HG02885 (cell line): Measurements from ENCODE around the gene C1QTNF1.
"Not testable (repeated sequence)": the region's sequence is repeated elsewhere in the genome, so short reads cannot be mapped to it uniquely, and the experiment has no call there.

Experiments used
- ATAC-seq: cut with Tn5 transposase; IDR thresholded peaks from one replicate; pipeline ENCODE4 v1.9.1; 2021; ENCODE audit warnings: mild to moderate bottlenecking; ENCODE audit not compliant: unreplicated experiment, poor library complexity

Gene C1QTNF1

DNA sequence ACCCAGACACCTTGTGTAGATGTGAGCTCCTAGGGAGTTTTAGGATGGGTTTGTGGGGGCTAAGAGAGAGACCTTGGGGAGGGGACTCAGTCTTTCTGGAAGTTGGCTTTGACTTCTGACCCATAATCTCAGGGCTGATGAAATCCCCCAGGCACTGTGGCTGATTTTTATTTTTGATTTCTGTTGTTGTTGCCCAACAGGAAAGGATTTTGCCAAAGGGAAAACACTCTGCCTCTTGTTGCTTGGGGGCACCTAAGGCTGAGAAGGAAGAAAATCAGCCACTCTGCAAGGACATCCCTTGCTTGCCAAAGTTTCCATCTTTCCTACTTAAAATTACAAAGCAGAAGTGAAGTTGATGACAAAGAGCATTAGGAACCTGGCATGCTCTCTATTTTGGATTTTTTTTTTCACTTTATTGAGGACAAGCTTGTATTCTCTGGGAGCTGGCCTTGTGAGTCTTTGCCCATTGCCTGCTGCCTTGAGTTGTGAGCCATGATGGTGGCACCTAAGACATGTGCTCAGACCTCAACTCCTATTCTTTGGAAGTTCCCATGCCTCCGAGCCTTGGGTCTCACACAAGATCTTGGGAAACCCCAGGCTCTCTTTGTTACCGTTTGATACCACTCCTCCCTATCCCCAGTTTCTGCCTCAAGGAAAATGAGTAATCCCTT lies 3.2 kb upstream of the C1QTNF1 start:
- ATAC-seq, result no peak

DNA sequence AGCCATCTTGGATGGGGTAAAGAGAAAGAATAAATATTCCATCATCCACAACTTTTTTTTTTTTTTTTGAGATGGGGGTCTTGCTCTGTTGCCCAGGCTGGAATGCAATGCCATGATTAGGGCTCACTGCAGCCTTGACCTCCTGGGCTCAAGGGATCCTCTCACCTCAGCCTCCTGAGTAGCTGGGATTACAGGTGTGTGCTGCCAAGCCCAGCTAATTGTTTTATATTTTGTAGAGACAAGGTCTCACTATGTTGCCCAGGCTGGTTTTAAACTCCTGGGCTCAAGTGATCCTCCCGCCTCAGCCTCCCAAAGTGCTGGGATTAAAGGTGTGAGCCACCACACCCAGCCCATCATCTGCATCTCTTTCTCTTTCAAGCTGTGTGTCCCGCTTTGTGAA lies 2.0 kb upstream of the C1QTNF1 start:
- ATAC-seq, result not testable (repeated sequence)

DNA sequence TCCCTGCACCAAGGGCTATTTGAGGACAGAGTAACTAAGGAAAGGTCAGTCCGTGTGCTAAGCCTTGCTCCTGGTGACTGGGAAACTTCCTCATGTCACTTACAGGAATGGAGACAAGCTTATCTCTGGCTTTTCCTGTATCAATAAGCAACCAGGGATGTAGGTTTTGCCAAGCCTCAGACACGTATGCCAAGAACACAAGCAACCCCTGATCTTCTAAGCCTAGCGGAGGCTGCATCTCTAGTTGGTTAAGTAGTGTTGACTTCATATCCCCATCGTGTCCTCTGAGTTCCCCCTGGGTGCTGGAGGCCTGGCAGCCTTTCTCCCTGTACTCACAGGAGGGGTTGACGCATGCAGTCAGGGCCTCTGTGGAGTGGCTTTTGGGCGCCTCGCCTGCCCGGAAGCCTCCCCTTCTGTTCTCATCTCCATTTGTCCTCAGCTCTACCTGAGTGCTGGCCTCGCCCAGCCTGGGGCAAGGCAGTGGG lies 1.4 kb upstream of the C1QTNF1 start:
- ATAC-seq, result no peak

DNA sequence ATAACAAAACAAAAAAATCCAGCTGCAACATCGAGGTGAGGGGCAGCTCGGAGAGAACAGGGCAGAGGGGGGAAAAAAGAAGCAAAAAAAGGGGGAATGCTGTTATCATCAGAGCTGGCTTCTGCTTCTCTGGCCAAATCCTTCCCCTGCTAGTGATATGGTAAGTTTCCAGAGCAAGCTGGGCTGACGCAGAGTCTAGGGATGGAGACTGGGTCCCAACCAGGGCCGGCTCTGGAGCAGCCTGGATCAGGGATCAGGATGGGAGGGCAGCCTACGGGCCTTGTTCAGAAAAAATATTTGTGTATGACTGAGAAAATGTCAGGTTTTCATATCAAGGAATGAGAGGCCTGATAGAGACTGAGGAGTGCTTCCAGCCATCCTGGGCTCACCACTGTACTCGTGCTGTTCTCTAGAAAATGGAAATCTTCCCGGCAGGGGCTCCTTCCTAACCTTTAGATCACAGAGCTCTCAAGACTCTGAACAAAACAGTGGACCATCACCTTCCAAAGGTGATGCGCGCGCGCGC lies 726 bp upstream of the C1QTNF1 start:
- no peak for ATAC-seq

DNA sequence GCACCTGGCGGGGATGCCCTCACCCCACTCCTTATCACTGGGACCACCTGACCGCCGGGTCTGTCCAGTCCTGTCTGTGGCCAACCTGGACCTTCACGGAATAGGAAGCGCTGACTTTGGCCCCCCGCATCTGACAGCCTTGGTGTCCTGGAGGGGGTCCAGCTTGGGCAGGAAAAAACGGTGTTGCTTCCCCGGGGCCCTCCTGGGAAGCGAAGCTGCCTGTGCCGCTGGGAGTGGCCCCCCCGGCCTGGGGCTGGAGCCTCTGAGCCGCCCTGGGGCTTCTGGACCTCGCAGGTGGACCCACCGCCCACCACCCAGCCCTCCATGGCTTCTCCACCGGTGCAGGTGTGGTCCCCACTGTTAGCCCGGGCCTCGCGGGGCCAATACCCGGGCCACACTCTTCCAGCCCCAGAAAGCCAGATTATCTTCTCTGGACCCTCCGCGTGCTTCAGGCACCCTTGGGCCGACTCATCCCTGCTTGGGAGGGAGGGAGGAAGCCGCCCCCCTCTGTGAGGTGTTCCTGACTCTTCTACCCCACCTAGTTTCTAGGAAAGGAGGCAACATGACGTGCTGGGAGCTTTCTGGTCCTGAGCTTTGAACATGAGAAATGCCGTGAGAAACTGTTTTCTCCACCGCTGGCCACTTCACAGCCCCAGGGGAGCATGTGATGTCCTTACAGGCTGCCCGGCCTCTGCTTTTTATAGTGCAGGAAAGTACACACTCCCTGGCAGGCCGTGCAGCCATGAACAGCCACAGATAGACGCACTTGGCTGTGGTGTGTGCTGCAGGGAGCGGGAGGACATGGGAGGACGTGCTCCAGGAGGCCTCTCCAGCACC lies 1.1 kb downstream of the C1QTNF1 start:
- no peak for ATAC-seq

DNA sequence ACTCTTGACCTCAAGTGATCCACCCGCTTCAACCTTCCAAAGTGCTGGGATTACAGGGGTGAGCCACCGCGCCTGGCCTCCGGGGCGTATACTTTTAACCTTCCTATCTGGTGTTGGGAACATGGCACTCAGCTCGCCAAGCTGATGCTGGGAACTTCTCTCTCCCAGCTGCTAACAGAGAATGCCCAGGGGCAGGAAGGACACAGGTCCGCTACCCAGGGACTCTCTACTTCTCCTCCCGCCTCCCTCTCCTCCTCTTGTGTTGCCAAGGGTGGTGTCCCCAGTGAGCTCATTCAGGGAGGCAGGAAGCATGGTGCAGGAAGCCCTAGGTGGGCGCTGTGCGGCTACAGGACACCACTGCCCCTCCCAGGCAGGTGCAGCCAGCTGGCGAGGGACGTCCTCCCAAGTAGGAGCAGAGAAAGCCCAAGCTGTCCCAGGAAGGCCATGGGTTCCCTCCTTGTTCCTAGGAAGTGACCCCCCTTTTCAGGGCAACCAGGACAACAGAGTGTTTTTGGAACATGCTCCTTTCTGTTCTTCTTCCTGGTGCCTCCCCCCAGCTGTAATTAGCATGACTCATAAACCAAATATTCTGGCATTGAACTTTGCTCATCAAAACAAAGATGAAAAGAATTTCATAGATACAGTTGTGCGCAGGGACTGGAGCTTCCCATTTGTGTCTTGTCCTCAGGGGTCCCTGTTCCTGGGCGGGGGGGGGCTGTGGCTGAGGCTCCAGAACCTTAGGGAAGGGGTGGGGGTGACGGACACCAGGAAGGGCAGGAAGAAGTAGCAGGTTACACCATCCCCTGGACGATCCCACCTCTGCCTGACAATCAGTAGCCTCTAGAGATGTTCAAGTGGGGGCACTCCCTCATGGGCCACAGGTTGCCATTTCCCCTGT lies 2.7 kb downstream of the C1QTNF1 start:
- no peak for ATAC-seq

DNA sequence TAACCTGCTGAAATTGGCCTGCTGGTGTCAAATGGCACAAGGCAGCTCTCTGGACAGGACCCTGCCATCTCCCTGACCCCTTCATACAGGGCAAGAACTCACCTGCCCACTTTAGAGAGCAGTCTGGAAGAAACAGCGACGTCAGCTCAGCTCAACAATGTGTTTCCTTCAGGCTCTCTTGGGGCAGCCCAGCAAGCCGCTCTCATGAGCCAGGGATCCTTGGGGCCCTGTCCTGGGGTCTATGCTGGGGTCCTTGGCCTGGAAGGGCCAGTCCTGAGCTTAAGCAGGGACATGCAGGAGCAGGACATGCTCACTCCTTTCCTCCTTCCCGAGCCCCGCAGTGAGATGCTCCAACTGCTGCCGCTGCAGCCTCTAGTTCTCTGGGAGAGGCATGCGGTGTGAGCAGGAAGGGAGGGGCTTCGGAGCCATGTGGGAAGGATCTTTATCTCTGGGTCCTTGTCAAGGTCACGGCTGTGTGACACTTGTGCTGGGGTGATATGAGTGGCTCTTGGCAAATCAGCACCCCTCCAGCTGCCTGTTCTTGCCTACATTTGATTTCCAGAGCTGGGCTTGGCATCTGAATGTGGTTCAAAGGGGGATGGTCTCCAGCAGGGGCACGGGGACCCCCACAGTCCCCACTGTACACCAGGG lies 3.4 kb downstream of the C1QTNF1 start:
- no peak for ATAC-seq

DNA sequence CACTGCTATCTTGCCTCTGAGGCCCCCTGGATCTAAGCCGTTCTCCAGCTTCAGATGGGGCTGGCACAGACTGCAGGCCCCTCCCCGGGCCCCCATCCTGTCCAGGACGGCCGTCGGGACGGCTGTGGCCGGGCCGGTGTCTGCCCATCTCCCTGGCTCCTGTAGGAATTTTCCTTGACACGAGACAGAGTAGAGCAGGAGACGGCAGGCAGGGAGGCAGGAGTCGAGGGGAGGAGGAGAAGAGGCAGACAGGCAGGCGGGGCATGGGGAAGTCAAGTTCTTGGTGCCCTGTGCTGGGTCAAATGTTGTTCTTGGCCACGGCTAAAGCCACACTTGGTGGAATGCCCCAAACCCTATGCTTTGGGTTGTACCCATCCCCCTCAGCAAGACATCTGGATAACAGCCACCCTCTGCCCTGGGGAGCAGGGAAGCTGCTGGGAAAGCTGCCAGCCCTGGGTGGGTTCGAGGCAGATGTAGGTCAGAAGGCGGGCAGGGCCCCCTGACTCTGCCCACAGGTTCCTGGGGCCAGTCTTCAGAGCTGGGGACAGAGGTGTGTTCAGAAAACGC lies 4.0 kb downstream of the C1QTNF1 start:
- ATAC-seq, result no peak

DNA sequence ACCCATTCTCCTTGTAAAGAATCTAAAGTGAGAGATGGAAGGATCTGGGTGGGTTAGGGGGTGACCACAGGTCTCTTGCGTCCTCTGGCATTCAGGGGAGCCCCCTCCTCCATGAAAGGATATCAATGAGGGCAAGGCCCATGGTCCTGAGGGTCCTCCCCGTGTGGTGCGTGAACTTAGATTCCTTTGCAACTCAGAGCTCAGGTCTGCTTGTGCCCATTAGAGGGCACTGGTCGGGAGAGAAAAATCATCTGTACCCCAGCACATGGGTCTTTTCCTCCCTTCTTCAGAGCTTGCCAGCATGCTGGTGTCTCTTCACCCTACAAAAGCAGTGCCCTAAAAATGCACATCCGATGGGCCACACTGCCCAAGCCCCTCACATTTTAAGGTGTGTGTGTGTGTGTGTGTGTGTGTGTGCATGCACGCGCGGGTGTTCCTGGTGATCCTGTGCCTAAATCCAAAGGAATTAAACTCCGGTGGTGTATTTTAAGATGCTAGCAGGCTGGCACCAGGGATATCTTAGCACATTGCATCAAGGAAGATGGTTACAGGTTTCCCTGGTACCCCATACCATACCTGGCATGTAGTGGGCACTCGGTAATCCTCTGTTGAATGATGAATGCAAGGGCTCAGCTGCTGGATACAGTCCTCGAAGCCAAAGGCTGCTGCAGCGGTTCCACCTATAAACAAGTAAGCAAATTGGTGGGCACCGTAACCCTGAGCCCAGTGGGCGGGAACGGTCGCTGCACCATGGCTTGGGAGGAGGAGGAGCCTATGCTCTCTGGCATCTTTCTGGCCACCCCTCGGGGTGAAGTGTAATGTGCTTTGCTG lies 4.7 kb downstream of the C1QTNF1 start:
- no peak for ATAC-seq

DNA sequence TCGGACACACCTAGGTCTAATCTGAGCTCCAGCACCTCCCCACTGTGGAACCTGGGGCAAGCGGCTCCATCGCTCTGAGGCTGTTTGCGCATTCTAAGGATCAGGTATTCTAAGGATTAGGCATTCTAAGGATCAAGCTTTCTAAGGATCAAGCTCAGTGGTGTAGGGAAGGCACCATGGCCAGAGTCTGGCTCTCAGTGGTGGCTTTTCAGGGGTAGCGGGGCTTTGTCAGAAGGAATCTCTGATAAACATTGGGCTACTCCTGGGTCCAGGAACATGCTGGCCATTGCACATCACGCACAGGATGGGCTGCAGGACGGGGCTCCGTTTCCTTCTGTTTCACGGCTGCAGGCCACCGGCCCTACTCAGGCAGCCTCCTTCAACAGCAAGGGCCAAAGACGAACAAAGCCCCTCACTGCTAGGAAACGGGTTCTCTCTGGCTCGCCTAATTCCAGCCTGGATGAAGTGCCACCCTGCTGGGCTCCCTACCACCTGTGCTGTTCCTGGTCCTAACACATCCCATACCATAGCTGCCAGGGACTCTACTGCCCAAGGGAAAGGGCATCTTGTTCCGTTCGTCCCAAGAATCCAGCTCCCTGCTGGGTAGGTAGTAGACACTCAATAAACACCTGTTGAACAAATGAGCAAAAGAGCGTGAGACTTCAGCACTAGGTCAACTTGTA lies 5.5 kb downstream of the C1QTNF1 start:
- ATAC-seq, result no peak

DNA sequence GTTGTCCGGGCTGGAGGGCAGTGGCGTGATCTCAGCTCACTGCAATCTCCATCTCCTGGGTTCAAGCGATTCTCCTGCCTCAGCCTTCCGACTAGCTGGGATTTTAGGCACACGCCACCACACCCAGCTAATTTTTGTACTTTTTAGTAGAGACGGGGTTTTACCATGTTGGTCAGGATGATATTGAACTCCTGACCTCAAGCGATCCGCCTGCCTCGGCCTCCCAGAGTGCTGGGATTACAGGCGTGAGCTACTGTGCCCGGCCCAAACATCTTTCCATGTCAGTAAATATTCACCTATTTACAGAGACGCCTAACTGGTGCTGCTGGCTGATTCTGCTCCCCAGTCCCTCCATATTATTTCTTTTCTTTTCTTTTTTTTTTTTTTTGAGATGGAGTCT lies 6.7 kb downstream of the C1QTNF1 start:
- ATAC-seq, result not testable (repeated sequence)

DNA sequence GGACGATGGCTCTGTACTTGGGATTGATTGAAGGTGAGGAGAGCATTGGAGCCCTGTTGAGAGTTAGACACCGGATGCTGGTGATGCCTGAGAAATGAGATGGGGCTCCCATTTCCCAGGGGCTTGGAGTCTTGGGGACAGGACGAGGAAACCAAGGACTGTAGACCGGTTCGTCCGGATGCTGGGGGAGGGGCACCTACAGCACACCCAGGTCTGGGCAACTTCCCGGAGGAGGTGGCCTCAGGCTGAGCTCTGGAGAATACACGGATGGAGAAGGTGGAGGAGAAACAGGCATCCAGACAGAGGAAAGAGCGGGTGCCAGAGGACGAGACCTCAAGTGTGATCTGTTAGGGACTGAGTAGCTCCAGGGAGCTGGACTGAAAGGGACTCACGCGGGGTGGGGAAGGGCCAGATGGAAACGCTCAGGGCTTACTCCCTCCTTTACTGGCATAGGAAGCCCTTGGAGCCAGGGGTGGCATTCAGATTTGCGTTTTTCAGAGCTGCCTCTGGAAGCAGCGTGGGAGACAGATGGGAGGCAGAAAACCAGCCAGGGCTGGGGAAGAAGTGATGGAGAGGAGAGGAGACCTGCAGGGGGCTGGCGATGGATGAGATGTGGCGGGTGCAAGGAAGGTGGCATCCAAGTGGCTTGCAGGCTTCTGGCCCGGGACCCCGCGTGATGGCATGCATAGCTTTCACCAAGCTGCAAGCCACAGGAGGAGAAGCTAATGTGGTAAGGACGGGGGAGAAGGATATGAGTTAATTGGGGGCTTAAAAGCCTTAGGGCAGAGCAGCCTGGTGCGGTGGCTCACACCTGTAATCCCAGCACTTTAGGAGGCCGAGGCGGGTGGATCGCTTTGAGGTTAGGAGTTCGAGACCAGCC lies 8.3 kb downstream of the C1QTNF1 start:
- ATAC-seq, result no peak

DNA sequence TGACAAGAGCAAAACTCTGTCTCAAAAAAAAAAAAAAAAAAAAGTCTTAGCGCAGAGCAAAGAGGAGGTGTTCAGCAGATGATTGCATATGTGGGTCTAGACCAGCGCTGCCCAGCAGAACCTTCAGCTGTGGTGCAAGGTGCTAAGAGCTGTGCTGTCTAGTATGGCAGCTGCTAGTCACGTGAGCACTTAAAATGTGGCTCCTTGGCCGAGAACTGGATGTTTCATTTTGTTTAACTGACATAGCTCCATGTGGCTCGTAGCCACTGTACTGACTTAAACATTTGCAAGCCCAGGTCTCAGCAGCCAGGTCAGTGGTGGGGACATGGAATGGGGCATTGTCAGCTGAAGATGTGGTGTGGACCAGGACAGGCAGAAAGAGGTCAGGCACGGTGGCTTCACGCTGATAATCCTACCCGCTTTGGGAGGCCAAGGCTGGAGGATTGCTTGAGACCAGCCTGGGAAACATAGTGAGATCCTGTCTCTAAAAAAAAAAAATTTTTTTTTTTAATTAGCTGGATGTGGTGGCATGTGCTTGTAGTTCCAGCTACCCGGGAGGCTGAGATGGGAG lies 9.2 kb downstream of the C1QTNF1 start:
- no peak for ATAC-seq

DNA sequence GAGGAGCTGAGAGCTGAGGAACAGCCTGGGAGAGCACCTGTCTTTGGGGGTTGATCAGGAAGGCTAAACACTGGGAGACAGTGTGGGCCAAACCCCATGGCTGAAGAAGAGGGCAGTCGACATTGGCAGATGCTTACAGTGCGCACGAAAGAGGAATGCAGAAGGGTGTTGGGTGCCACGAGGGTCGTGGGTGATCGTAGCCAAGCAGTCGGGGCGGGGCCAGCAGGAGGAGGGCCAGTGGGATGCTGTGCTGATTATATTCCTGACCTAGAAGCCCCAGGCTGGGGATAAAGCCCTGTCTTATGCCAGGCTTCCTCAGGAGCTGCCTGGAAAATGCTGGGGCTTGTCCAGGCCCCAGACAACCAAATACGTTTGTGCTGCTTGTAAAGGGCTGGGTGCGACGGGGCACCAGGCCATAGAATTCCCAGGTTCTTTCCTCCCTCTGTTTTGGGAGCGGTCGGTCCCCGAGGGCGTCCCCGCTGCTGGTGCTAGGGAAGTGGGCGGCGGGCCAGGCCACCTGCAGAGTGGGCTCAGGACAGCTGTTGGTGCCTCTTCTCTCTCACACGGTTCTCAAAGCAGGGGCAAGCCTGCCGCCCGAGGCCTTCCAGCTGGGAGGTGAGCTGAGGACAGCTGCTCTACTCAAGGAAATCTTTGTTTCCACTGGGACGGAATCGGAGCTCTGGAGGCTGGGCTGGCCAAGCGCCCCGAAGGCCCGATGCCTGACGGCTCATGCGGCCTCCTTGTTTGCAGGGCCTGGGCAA lies 10.0 kb downstream of the C1QTNF1 start:
- no peak for ATAC-seq

DNA sequence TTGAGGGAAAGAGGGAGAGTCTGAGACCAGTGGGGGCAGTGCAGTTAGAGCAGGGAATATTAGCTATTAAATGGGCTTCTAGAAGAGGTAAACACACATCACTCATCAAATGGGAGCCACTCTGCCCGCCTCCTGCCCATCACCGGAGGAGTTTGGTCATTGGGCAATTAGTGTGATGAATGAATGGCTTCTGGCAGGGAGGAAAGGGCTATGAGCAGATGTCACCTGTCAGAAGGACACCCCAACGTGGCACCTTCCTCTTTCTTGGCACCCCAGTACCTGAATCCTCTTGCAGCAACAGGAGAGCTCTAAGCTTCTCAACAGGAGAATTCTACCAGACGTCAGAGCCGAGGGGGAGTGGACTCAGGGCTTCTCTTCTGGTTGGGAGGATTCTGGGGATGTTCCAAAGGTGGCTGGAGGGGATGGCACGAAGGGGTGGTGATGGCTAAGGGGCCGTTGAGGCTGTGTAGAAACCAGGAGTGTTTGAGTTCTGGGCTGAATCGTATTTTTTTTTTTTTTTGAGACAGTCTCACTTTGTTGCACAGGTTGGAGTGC lies 11.0 kb downstream of the C1QTNF1 start:
- no peak for ATAC-seq

DNA sequence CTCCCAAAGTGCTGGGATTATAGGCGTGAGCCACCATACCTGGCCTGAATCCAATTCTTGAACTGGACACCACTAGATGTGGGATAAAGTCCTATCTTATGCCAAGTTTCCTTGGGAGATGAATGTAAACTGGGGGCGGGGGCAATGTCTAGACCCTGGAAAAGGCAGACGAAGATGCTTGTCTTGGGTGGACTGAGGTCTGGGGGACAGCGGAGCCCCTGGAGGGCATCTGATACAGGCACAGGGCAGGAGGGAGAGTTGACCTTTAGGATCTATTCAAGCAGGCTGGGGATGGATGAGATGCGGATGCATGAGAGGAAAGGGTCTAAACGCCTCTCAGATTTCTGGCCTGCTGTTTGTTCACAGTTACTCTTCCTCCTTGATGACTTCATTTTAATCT lies 11.7 kb downstream of the C1QTNF1 start:
- ATAC-seq, result no peak
